ENCODE data around the gene IGSF21.

- TF ChIP-seq CTCF (IDR thresholded peaks at IDR 0.05) (no peak), POLR2A (IDR thresholded peaks at IDR 0.05) (no peak), POLR2AphosphoS5 (IDR thresholded peaks at IDR 0.05; ENCODE audit: insufficient read depth in 1 of 2, low read depth in 1 of 2) (no peak)
These were observed 145.5 kb downstream of the IGSF21 start for GRCh38 chr1:18253093-18253492.

Measured in vagina (tissue), 2 donors.